HG03095 (cell line): ENCODE results near the gene FRMD3.

Experiments
- ATAC-seq: cut with Tn5 transposase; IDR thresholded peaks from one replicate; pipeline ENCODE4 v1.9.1; 2021; ENCODE audit warnings: moderate library complexity; ENCODE audit not compliant: unreplicated experiment

The FRMD3 gene

GRCh38 chr9:83294816-83295215 lies 243.4 kb downstream of the FRMD3 start:
- no peak for ATAC-seq

GRCh38 chr9:83291196-83291595 lies 247.0 kb downstream of the FRMD3 start:
- no peak for ATAC-seq

- ATAC-seq: no peak
Measured at GRCh38 chr9:83290692-83291091, 247.5 kb downstream of the FRMD3 start.

- no peak for ATAC-seq
Measured at GRCh38 chr9:83287021-83287420, 251.2 kb downstream of the FRMD3 start.

GRCh38 chr9:83285445-83286225 lies 252.6 kb downstream of the FRMD3 start:
- ATAC-seq: no peak

- ATAC-seq: no peak
Measured at GRCh38 chr9:83284746-83285145, 253.5 kb downstream of the FRMD3 start.

- no peak for ATAC-seq
Measured at GRCh38 chr9:83283528-83283927, 254.7 kb downstream of the FRMD3 start.

GRCh38 chr9:83281306-83282255 lies 256.6 kb downstream of the FRMD3 start:
- ATAC-seq: no peak

- no peak for ATAC-seq
Measured at GRCh38 chr9:83280790-83281189, 257.4 kb downstream of the FRMD3 start.

GRCh38 chr9:83280268-83280667 lies 257.9 kb downstream of the FRMD3 start:
- no peak for ATAC-seq

- ATAC-seq: no peak
Measured at GRCh38 chr9:83274787-83275186, 263.4 kb downstream of the FRMD3 start.

GRCh38 chr9:83271665-83272071 lies 266.5 kb downstream of the FRMD3 start:
- no peak for ATAC-seq

- ATAC-seq: no peak
Measured at GRCh38 chr9:83270116-83270515, 268.1 kb downstream of the FRMD3 start.

GRCh38 chr9:83267741-83268140 lies 270.5 kb downstream of the FRMD3 start:
- ATAC-seq: no peak

GRCh38 chr9:83266666-83267496 lies 271.3 kb downstream of the FRMD3 start:
- ATAC-seq: no peak

- no peak for ATAC-seq
Measured at GRCh38 chr9:83266331-83266665, 271.9 kb downstream of the FRMD3 start.

GRCh38 chr9:83264315-83264714 lies 273.9 kb downstream of the FRMD3 start:
- ATAC-seq: no peak

GRCh38 chr9:83259558-83259957 lies 278.6 kb downstream of the FRMD3 start:
- no peak for ATAC-seq

GRCh38 chr9:83257937-83258891 lies 280.0 kb downstream of the FRMD3 start:
- ATAC-seq: no peak

GRCh38 chr9:83247732-83248131 lies 290.5 kb downstream of the FRMD3 start:
- peak; percentile 60 for ATAC-seq
